HepG2 (cell line): ENCODE data around the gene B3GALT5. TPM values are rescaled to one million over a fixed set of nuclear protein-coding genes. Genes with fewer than 3 reads are reported as not detected.

Experiments
- ATAC-seq: fragments of 200-7000 bp; cut with Tn5 transposase; 3 replicates; pipeline ENCODE4 v1.9.1; 2020; ENCODE audit warnings: mild to moderate bottlenecking, moderate library complexity
- BruUV-seq: library from RNA; stranded (reverse); fragments of 400-500 nt; replicated peaks from 2 replicates; lab custom pipeline; 2021; lab: Mats Ljungman, UMichigan
- CTCF ChIA-PET: fragments of 300-600 bp; formaldehyde crosslinking; extraction: SDS; loops from one replicate; lab custom pipeline; 2021; ENCODE audit warnings: low total read pairs, inconsistent platforms, low intra/inter-chr PET ratio; lab: Yijun Ruan, JAX
- POLR2A ChIA-PET: fragments of 350-600 bp; sonication (Branson Sonifier 250); formaldehyde crosslinking; loops from one replicate; lab custom pipeline; 2020; ENCODE audit warnings: antibody characterized with exemption, inconsistent platforms; lab: Yijun Ruan, JAX
- DNase-seq: peaks from one replicate; pipeline ENCODE4 v3.0.0-alpha.2; 2015; ENCODE audit warnings: low spot score
- FAIRE-seq: peaks from 3 replicates; lab custom pipeline; 2011; peaks lifted over from hg19 to GRCh38; lab: Jason Lieb, UNC
- H2AFZ ChIP-seq: one replicate; pipeline ENCODE4 v1.6.1; 2011; ENCODE audit warnings: low read length, inconsistent platforms
- H3K27ac ChIP-seq: fragments of 300-600 bp; 3 replicates; pipeline ENCODE4 v1.8.0; 2011; ENCODE audit warnings: mixed run types, mild to moderate bottlenecking, mixed read lengths, low read length, inconsistent platforms; ENCODE audit not compliant: insufficient read depth; ENCODE audit errors: extremely low read length
- H3K27me3 ChIP-seq, 2 experiments: fragments of 200-600 bp in 1 of 2; 2 replicates in 1 of 2; 3 replicates in 1 of 2; pipeline versions ENCODE4 v1.6.0 to v1.8.0; 2011; ENCODE audit warnings: low read length in 2 of 2, mild to moderate bottlenecking in 2 of 2, moderate library complexity in 2 of 2, inconsistent platforms in 1 of 2; ENCODE audit not compliant: insufficient read depth in 2 of 2, control insufficient read depth in 1 of 2
- H3K36me3 ChIP-seq, 2 experiments: fragments of 200-600 bp in 1 of 2; replicated peaks in 1 of 2; 2 replicates in 1 of 2; 3 replicates in 1 of 2; pipeline versions ENCODE4 v1.5.1 to v1.8.0; 2011; ENCODE audit warnings: low read length in 2 of 2, inconsistent platforms in 1 of 2; ENCODE audit not compliant: insufficient read depth in 2 of 2, control insufficient read depth in 1 of 2
- H3K4me1 ChIP-seq: 2 replicates; pipeline ENCODE4 v1.5.1; 2012; ENCODE audit warnings: low read length, inconsistent platforms; ENCODE audit not compliant: insufficient read depth
- H3K4me2 ChIP-seq: 2 replicates; pipeline ENCODE4 v1.6.0; 2011; ENCODE audit warnings: low read depth, low read length, inconsistent platforms
- H3K4me3 ChIP-seq, 3 experiments: fragments of 200-600 bp in 1 of 3; sonication (generic), shearing (Covaris generic) in 1 of 3; replicated peaks in 1 of 3; 2 replicates each; pipeline ENCODE4 v1.5.1; 2011 to 2016; ENCODE audit warnings: low read length in 3 of 3, inconsistent platforms in 2 of 3, low read depth in 2 of 3, mild to moderate bottlenecking in 2 of 3, control low read depth in 1 of 3, mixed read lengths in 1 of 3; ENCODE audit not compliant: insufficient read depth in 1 of 3
- H3K79me2 ChIP-seq: one replicate; pipeline ENCODE4 v1.6.1; 2011; ENCODE audit warnings: low read length, inconsistent platforms; ENCODE audit not compliant: insufficient read depth
- H3K9ac ChIP-seq: 2 replicates; pipeline ENCODE4 v1.6.0; 2011; ENCODE audit warnings: mild to moderate bottlenecking, low read depth, low read length, inconsistent platforms; ENCODE audit not compliant: insufficient read depth
- H3K9me3 ChIP-seq: 2 replicates; pipeline ENCODE4 v1.5.1; 2012; ENCODE audit warnings: mild to moderate bottlenecking, low read length
- H4K20me1 ChIP-seq: 2 replicates; pipeline ENCODE4 v1.6.0; 2011; ENCODE audit warnings: inconsistent platforms, mild to moderate bottlenecking, low read length, moderate library complexity; ENCODE audit not compliant: insufficient read depth
- ATF7 ChIP-seq, 2 experiments: fragments of 450-650 bp in 1 of 2; sonication (generic) in 1 of 2; formaldehyde crosslinking in 1 of 2; IDR thresholded peaks; 2 replicates each; pipeline versions ENCODE4 v1.4.0 to v1.6.1; 2016 to 2020; ENCODE audit warnings: antibody characterized with exemption in 1 of 2, mild to moderate bottlenecking in 1 of 2, missing genetic modification reagents in 1 of 2
- MYNN ChIP-seq: sonication (generic); formaldehyde crosslinking; IDR thresholded peaks from 2 replicates; pipeline ENCODE4 v1.4.0; 2020; ENCODE audit warnings: mild to moderate bottlenecking, low read depth, missing genetic modification reagents
- NONO ChIP-seq, 2 experiments: fragments of 450-650 bp in 1 of 2; sonication (generic) in 1 of 2; formaldehyde crosslinking in 1 of 2; IDR thresholded peaks in 1 of 2; conservative IDR thresholded peaks in 1 of 2; 2 replicates each; pipeline versions ENCODE4 v1.6.1 to v1.8.0; 2017 to 2022; ENCODE audit warnings: mild to moderate bottlenecking in 1 of 2, missing genetic modification reagents in 1 of 2, moderate library complexity in 1 of 2
- ZNF589 ChIP-seq: sonication (generic); formaldehyde crosslinking; conservative IDR thresholded peaks from 2 replicates; pipeline ENCODE4 v1.8.0; 2022; ENCODE audit warnings: mild to moderate bottlenecking, moderate library complexity, missing genetic modification reagents
- WGBS: methylation state at CpG from one replicate; pipeline ENCODE4 v1.1.6; 2017; ENCODE audit warnings: low lambda C conversion rate; 5-methylcytosine and 5-hydroxymethylcytosine counted together
- in situ Hi-C: cut with HindIII; loops from 2 replicates; pipeline ENCODE4 v1.10.0; 2017; ENCODE audit warnings: low pct_unique_long_range_greater_than_20kb; ENCODE audit not compliant: extremely low pct_ligation_motif_present
- intact Hi-C: fragments of 100-400 bp; cut with micrococcal nuclease; formaldehyde crosslinking; loops from one replicate; pipeline ENCODE4 v1.10.0; 2022; ENCODE audit not compliant: unreplicated experiment
- polyA plus RNA-seq, 8 experiments: library from polyadenylated mRNA; depleted of rRNA in 3 of 8; stranded (reverse) in 7 of 8; unstranded in 1 of 8; fragments of >200 nt; fragmentation: Illumina TruSeq in 4 of 8; extraction: Trizol in 4 of 8; gene quantifications; 2 replicates each; pipeline versions ENCODE4 v1.2.1 to v1.2.3, GENCODE V29; 2011 to 2016; ENCODE audit warnings: low read depth in 4 of 8, missing spikeins in 1 of 8, mixed read lengths in 1 of 8; ENCODE audit not compliant: insufficient read depth in 1 of 8
- total RNA-seq, 5 experiments: library from RNA; depleted of rRNA; stranded (reverse); fragments of >200 nt; fragmentation: Illumina TruSeq; extraction: Trizol; gene quantifications; 2 replicates each; pipeline ENCODE4 v1.2.3, GENCODE V29; 2016; ENCODE audit warnings: low read depth in 1 of 5
- TF ChIP-seq, protein P1 (sequence below): IDR thresholded peaks from 2 replicates; pipeline ENCODE4 v1.6.1; 2012; ENCODE audit warnings: low read depth, low read length, improper control_type of control experiment
- TF ChIP-seq, protein P2 (sequence below): sonication (generic); formaldehyde crosslinking; IDR thresholded peaks from 2 replicates; pipeline ENCODE4 v1.5.0; 2020; ENCODE audit warnings: mild to moderate bottlenecking, missing genetic modification reagents
- TF ChIP-seq, protein P3 (sequence below): fragments of 450-650 bp; IDR thresholded peaks from 2 replicates; pipeline ENCODE4 v1.6.1; 2016

Gene B3GALT5
- total and polyA plus RNA-seq, 2 of the 13 experiments (the other 11 are each of a cell fraction or from before 2014, with no cell fraction given): 0.02 to 0.03 TPM

DNA sequence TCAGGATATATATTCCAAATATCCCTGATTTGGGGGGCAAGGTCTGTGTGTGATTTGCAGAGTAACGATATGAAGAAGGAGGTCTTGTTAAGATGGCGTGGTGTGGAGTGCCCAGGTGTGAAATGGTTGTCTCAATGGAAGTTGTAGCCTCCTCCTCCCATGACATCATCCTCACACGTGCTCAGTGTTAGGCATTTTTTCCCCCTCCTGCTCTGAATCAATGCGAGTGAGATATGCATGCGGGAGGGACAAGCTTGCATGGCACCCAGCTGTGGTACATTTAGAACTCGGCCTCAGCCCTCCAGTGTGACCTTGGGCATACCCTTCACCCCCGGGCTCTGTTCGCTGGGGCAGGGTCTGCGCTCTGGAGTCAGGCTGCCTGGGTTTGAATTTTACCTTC, 55.6 kb downstream of the B3GALT5 start:
- Histone ChIP-seq H3K4me1 (no peaks in the 10 kb centered on the region), H3K4me3 (no peak overlapping the region), H3K27ac (no peak overlapping the region), H3K36me3 (no peaks in the 10 kb centered on the region)
- DNase-seq: no peak
- POLR2A ChIA-PET: no interaction called here
- in situ Hi-C loops: no loop called here
- no peak for FAIRE-seq
- no peak for ATAC-seq
- peak; percentile 33; the same call in 1 of the 2 replicates for TF ChIP-seq ATF7 (IDR thresholded peaks at IDR 0.05)
- no peak for TF ChIP-seq ATF7 (CRISPR knock-in tag; IDR thresholded peaks at IDR 0.05)
- no peak for TF ChIP-seq MYNN (CRISPR knock-in tag)
- TF ChIP-seq, all 625 proteins: peak for 1
- intact Hi-C loops: no loop called here
- Histone ChIP-seq H3K4me2 (no peak overlapping the region), H3K79me2 (no peaks in the 10 kb centered on the region), H2AFZ (no peak overlapping the region), H4K20me1 (no peaks in the 10 kb centered on the region), H3K9ac (no peak overlapping the region), H3K9me3 (no peaks in the 10 kb centered on the region), H3K27me3 (peaks cover 2 to 6% of the 10 kb centered on the region in 2 experiments; a peak in 2 of 5 replicates)
- BruUV-seq: no TSS peak
- whole genome bisulfite sequencing: 11% methylated on average over 5 of the region's 9 CpGs
- CTCF ChIA-PET: no interaction called here

GRCh38 chr21:39669485-39669884, 56.7 kb downstream of the B3GALT5 start:
- POLR2A ChIA-PET: no interaction called here
- WGBS: 0% methylated on average over 1 of the region's 9 CpGs

More at GRCh38 chr21:39669485-39669884, 56.7 kb downstream of the B3GALT5 start:
- no peaks in the 10 kb centered on the region for H3K4me1 ChIP-seq
- intact Hi-C loops: no loop called here
- TF ChIP-seq, protein P1, sequence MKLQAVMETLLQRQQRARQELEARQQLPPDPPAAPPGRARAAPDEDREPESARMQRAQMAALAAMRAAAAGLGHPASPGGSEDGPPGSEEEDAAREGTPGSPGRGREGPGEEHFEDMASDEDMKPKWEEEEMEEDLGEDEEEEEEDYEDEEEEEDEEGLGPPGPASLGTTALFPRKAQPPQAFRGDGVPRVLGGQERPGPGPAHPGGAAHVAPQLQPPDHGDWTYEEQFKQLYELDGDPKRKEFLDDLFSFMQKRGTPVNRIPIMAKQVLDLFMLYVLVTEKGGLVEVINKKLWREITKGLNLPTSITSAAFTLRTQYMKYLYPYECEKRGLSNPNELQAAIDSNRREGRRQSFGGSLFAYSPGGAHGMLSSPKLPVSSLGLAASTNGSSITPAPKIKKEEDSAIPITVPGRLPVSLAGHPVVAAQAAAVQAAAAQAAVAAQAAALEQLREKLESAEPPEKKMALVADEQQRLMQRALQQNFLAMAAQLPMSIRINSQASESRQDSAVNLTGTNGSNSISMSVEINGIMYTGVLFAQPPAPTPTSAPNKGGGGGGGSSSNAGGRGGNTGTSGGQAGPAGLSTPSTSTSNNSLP: no peak
- TF ChIP-seq ZNF589 (CRISPR knock-in tag) (no peak), NONO (IDR thresholded peaks at IDR 0.05) (no peak), NONO (CRISPR knock-in tag; conservative IDR thresholded peaks at IDR 0.05) (no peak)
- TF ChIP-seq, protein P2, sequence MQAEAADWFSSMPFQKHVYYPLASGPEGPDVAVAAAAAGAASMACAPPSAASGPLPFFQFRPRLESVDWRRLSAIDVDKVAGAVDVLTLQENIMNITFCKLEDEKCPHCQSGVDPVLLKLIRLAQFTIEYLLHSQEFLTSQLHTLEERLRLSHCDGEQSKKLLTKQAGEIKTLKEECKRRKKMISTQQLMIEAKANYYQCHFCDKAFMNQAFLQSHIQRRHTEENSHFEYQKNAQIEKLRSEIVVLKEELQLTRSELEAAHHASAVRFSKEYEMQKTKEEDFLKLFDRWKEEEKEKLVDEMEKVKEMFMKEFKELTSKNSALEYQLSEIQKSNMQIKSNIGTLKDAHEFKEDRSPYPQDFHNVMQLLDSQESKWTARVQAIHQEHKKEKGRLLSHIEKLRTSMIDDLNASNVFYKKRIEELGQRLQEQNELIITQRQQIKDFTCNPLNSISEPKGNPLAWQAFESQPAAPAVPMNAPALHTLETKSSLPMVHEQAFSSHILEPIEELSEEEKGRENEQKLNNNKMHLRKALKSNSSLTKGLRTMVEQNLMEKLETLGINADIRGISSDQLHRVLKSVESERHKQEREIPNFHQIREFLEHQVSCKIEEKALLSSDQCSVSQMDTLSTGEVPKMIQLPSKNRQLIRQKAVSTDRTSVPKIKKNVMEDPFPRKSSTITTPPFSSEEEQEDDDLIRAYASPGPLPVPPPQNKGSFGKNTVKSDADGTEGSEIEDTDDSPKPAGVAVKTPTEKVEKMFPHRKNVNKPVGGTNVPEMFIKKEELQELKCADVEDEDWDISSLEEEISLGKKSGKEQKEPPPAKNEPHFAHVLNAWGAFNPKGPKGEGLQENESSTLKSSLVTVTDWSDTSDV (CRISPR knock-in tag): no peak
- TF ChIP-seq, protein P3, sequence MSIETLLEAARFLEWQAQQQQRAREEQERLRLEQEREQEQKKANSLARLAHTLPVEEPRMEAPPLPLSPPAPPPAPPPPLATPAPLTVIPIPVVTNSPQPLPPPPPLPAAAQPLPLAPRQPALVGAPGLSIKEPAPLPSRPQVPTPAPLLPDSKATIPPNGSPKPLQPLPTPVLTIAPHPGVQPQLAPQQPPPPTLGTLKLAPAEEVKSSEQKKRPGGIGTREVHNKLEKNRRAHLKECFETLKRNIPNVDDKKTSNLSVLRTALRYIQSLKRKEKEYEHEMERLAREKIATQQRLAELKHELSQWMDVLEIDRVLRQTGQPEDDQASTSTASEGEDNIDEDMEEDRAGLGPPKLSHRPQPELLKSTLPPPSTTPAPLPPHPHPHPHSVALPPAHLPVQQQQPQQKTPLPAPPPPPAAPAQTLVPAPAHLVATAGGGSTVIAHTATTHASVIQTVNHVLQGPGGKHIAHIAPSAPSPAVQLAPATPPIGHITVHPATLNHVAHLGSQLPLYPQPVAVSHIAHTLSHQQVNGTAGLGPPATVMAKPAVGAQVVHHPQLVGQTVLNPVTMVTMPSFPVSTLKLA: no peak
- TF ChIP-seq, all 625 proteins: peak for 0
- Histone ChIP-seq H3K27me3 (peaks cover 2 to 9% of the 10 kb centered on the region in 2 experiments; a peak in 2 of 5 replicates), H4K20me1 (no peaks in the 10 kb centered on the region), H3K9ac (no peak overlapping the region), H3K36me3 (no peaks in the 10 kb centered on the region), H3K4me3 (no peak overlapping the region), H3K27ac (no peak overlapping the region), H2AFZ (no peak overlapping the region), H3K79me2 (no peaks in the 10 kb centered on the region), H3K4me2 (no peak overlapping the region), H3K9me3 (no peaks in the 10 kb centered on the region)
- CTCF ChIA-PET: no interaction called here
- FAIRE-seq: no peak
- in situ Hi-C loops: no loop called here
- no peak for ATAC-seq
- no peak for DNase-seq
- no TSS peak for BruUV-seq
